Peyer's patch (tissue), 4 donors: Measurements from ENCODE around the gene WBP2. TPM values are rescaled to one million over a fixed set of nuclear protein-coding genes. Genes with fewer than 3 reads are reported as not detected.

Experiments
- DNase-seq, 3 donors: peaks; one replicate each; pipeline ENCODE4 v3.0.0-alpha.2; 2017 to 2019
- H3K27ac ChIP-seq, 4 donors: fragments of 200-600 bp; sonication (generic); one replicate each; pipeline ENCODE4 v1.5.1; 2016 to 2019
- H3K27me3 ChIP-seq, 2 donors: fragments of 200-600 bp; sonication (generic); one replicate each; pipeline ENCODE4 v1.5.1; 2019
- H3K36me3 ChIP-seq, 3 donors: fragments of 200-600 bp; sonication (generic); one replicate each; pipeline ENCODE4 v1.5.1; 2016 to 2019
- H3K4me1 ChIP-seq, 4 donors: fragments of 200-600 bp; sonication (generic); one replicate each; pipeline ENCODE4 v1.5.1; 2016 to 2019
- H3K4me3 ChIP-seq, 4 donors: fragments of 200-600 bp; sonication (generic); 1 replicate in 3 of 4; 2 replicates in 1 of 4; pipeline ENCODE4 v1.5.1; 2016 to 2019; ENCODE audit warnings: mild to moderate bottlenecking in 1 of 4
- H3K9me3 ChIP-seq, 4 donors: fragments of 200-600 bp; sonication (generic); one replicate each; pipeline ENCODE4 v1.5.1; 2016 to 2019; ENCODE audit warnings: mild to moderate bottlenecking in 1 of 4
- POLR2A ChIP-seq, 2 donors: fragments of 450-650 bp; IDR thresholded peaks; one replicate each; pipeline ENCODE4 v1.5.1; 2017; ENCODE audit warnings: antibody characterized with exemption in 2 of 2, mild to moderate bottlenecking in 2 of 2, moderate library complexity in 2 of 2
- total RNA-seq, 4 donors: library from RNA; depleted of rRNA; stranded (reverse); fragments of >200 nt; gene quantifications; one replicate each; pipeline ENCODE4 v1.1.0, GENCODE V29; 2016
- TF ChIP-seq, protein P1 (sequence below), 6 experiments: fragments of 450-650 bp in 4 of 6; fragments of 200-600 bp in 2 of 6; sonication (generic) in 1 of 6; IDR thresholded peaks; one replicate each; pipeline ENCODE4 v1.5.1; 2017 to 2019; ENCODE audit warnings: antibody characterized with exemption in 6 of 6, mild to moderate bottlenecking in 3 of 6, moderate library complexity in 1 of 6

Gene WBP2
- total RNA-seq, 4 donors from 2014 or later, result 45.4 to 61.4 (median 53.7) TPM

DNA sequence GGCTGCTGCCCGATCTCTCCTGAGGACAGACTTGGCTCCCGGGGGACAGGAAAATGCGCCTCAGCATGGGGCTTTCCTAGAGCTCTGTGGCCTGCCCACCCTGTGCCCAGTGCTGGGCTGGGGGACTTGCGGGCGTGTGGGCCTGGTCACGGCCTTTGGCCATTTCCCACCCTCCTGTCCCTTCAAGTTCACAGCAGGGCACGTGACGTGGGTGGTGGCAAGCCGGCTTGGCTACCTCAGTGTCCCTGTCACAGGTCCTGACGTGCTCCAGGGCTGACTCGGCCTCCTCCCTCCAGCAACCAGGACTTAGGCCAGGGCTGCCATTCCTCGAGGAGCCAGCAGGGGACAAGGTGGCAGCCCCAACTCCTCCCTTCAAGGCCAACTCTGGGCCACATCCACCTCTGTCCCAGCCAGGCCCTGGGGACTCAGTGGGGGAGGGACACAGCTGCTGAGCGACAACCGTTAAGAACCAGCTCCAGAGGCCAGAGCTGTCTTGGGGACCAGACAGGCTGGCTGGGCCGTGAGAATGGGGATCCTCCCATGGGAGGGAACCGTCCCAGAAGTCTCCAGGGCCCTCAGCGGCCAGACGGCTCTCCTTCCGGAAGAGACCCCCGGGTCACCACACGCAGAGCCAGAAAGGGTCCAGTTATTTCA is 9.9 kb downstream of the WBP2 start:
- peak overlapping the region; percentile 81 to 93 (median 88) for H3K27ac ChIP-seq
- peak; percentile 81 to 93 (median 91) for DNase-seq
- peaks cover 0 to 50% (median 0%) of the 10 kb centered on the region in 3 donors for H3K36me3 ChIP-seq
- H3K4me1 ChIP-seq, result peaks cover 2 to 57% (median 18%) of the 10 kb centered on the region in 4 donors
- no peak for TF ChIP-seq POLR2A (IDR thresholded peaks at IDR 0.05)
- TF ChIP-seq, protein P1, sequence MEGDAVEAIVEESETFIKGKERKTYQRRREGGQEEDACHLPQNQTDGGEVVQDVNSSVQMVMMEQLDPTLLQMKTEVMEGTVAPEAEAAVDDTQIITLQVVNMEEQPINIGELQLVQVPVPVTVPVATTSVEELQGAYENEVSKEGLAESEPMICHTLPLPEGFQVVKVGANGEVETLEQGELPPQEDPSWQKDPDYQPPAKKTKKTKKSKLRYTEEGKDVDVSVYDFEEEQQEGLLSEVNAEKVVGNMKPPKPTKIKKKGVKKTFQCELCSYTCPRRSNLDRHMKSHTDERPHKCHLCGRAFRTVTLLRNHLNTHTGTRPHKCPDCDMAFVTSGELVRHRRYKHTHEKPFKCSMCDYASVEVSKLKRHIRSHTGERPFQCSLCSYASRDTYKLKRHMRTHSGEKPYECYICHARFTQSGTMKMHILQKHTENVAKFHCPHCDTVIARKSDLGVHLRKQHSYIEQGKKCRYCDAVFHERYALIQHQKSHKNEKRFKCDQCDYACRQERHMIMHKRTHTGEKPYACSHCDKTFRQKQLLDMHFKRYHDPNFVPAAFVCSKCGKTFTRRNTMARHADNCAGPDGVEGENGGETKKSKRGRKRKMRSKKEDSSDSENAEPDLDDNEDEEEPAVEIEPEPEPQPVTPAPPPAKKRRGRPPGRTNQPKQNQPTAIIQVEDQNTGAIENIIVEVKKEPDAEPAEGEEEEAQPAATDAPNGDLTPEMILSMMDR (IDR thresholded peaks at IDR 0.05), result peak; percentile 78 to 95 (median 89)
- no peaks in the 10 kb centered on the region for H3K27me3 ChIP-seq
- H3K4me3 ChIP-seq, result peak overlapping the region; percentile 12 to 52 (median 45)
- H3K9me3 ChIP-seq, result no peaks in the 10 kb centered on the region

DNA sequence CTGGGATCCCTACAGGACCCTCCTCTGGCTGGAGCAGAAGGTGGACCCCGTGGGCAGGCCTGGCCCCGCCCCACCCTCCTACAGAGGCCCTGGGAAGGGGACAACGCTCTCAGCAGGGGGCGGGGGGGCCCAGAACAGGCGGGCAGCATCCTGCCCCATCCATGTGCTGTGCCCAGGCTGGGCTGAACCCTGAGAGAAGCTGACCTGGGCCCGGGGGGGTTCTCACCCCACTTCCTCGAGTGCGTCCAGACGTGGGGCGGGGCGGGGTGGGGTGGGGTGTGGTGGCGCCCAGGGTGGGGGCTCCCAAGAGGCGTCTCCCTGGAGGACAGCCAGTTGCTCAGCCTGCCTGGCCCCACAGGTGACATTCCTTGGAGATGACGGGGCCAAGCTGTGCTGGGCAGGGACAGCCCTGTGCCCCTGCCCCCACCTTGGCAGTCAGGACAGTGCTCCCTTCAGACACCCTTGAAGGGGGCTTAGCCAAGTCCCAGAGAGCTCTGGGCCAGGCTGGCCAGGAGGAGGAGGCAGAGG is 10.5 kb downstream of the WBP2 start:
- peak; percentile 54 to 89 (median 86) for DNase-seq
- no peak for TF ChIP-seq POLR2A (IDR thresholded peaks at IDR 0.05)
- TF ChIP-seq, protein P1 (IDR thresholded peaks at IDR 0.05), result no peak
- Histone ChIP-seq H3K9me3 (no peaks in the 10 kb centered on the region), H3K27me3 (no peaks in the 10 kb centered on the region), H3K4me1 (peaks cover 2 to 54% (median 18%) of the 10 kb centered on the region in 4 donors), H3K36me3 (peaks cover 0 to 48% (median 0%) of the 10 kb centered on the region in 3 donors), H3K27ac (peak overlapping the region; percentile 81 to 93 (median 88)), H3K4me3 (peak overlapping the region; percentile 44 to 52 (median 48))

DNA sequence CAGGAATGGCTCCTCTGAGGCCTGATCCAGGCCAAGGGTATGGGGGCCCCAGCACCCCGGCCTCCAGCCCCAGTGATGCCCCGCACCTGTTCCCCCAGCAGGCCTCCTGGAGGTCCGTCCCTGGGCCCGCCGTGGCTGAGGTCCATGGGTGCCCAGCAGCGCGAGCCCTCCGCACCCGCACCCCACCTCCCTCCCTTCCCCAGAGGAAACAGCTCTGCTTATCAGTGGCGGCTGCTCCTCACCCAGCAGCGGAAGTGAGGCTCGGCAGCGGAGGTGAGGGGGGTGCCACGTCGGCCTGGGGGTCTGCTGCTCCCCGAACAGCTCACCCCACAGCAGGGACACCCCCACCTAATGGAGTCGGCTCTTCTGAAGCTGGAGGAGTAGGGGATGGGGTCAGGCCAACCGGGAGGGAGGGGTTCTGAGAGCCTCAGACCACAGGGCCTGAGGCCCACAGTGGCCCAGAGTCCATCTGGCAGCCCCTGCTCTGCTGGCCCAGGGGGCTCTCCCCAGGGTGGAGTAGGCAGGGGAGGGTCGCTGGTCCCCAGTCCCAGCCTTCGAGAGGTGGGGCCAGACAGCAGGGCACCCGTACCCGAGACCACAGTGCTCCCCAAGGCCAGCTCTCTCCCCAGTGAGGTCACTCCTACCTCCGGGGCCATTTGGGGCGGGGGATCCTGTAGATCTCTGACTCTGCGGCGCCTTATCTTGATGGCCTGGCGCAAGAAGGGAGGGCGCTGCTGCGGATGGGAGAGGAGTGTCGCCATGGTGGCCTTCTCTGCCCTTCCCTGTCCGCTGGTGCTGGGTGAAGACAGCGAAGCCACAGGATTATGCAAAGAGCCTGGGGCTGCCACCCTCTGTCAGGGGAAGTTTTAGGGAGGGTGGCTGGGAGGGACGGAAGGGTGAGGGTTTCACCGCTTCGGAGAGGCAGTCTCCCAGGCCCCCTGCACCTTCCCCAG is 11.3 kb downstream of the WBP2 start, which contains the start of gene UNC13D:
TSS of gene UNC13D (minus strand) at position 828 of the 953 bp plus-strand sequence. CDS start at position 761, 67 bp downstream.
- TF ChIP-seq, protein P1 (IDR thresholded peaks at IDR 0.05), result no peak
- TF ChIP-seq POLR2A (IDR thresholded peaks at IDR 0.05), result peak in 1 of 2 donors; percentile 21
- Histone ChIP-seq H3K27ac (peak within 1 kb of the TSS; percentile 81 to 93 (median 88)), H3K4me3 (peak within 1 kb of the TSS; percentile 44 to 52 (median 48)), H3K9me3 (no peaks in the 10 kb centered on the region), H3K27me3 (no peaks in the 10 kb centered on the region), H3K36me3 (peaks cover 0 to 43% (median 0%) of the 10 kb centered on the region in 3 donors), H3K4me1 (peaks cover 2 to 46% (median 18%) of the 10 kb centered on the region in 4 donors)
- DNase-seq, result peak in 2 of 3 donors; percentile 81 to 85

DNA sequence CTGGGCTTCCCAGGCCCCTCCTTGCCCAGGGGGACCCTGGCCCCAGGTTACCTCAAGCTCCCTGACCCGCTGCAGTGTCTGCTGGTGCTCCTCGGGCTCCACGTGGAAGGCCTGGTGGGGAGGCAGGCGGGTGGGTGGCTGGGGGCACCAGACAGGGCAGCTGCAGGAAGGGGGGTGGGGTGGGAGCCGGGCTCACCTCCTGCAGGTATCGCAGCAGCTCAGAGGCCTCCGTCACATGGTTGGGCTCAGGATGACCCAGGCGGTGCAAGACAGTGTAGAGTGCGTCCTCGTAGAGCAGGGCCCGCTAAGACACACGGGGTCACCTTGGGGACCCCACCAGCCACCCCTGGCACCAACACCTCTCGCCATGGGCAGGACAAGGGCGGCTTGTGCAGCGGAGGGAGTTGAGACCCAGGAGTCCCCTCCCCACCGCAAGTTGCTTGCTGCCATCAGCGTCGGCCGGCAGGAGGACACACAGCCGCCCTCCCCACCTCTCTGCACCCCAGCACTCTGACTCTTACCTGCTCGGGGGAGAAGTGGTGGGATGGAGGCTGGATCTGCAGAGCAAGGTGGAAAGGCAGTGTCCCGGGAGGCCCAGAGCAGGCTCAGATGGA is 12.1 kb downstream of the WBP2 start:
- Histone ChIP-seq H3K9me3 (no peaks in the 10 kb centered on the region), H3K4me1 (peaks cover 2 to 38% (median 18%) of the 10 kb centered on the region in 4 donors), H3K36me3 (peaks cover 0 to 35% (median 0%) of the 10 kb centered on the region in 3 donors), H3K27me3 (no peaks in the 10 kb centered on the region), H3K27ac (peak overlapping the region; percentile 81 to 93 (median 88)), H3K4me3 (peak overlapping the region; percentile 44 to 52 (median 48))
- no peak for DNase-seq
- no peak for TF ChIP-seq POLR2A (IDR thresholded peaks at IDR 0.05)
- TF ChIP-seq, protein P1 (IDR thresholded peaks at IDR 0.05), result peak in 1 of 6 experiments; percentile 4

DNA sequence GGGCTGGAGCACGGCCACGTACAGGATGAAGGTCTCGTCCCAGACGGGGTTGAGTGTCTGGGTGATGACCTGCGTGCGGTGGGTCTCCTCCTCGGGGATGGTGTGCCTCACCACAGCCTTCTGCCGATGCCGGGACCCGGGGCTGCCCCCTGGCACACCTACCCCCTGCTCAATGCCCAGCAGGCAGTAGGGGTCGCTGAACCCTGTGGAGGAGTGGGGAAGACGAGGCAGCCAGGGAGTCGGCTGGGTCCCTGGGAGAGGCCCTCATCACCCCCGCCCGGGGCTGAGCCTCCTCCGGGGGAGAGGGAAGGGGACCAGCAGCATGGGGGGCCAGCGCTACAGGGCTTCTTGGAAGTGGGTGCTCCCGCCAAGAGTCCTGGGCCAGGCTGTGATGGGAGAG is 12.7 kb downstream of the WBP2 start:
- TF ChIP-seq POLR2A (IDR thresholded peaks at IDR 0.05), result no peak
- TF ChIP-seq, protein P1 (IDR thresholded peaks at IDR 0.05), result no peak
- Histone ChIP-seq H3K9me3 (no peaks in the 10 kb centered on the region), H3K4me1 (peaks cover 2 to 33% (median 18%) of the 10 kb centered on the region in 4 donors), H3K36me3 (peaks cover 0 to 29% (median 0%) of the 10 kb centered on the region in 3 donors), H3K27ac (peak overlapping the region in 2 of 4 donors; percentile 91 to 93), H3K27me3 (no peaks in the 10 kb centered on the region), H3K4me3 (peak overlapping the region in 2 of 4 donors; percentile 46 to 52)
- DNase-seq, result no peak
